ENCODE data around the gene ERBB4.
"Not testable (repeated sequence)": the region's sequence is repeated elsewhere in the genome, so short reads cannot be mapped to it uniquely, and the experiment has no call there.

ERBB4 gene

GRCh38 chr2:211599146-211599545 lies 939.5 kb downstream of the ERBB4 start:
- DNase-seq (ENCODE audit: low spot score), result no peak

DNA sequence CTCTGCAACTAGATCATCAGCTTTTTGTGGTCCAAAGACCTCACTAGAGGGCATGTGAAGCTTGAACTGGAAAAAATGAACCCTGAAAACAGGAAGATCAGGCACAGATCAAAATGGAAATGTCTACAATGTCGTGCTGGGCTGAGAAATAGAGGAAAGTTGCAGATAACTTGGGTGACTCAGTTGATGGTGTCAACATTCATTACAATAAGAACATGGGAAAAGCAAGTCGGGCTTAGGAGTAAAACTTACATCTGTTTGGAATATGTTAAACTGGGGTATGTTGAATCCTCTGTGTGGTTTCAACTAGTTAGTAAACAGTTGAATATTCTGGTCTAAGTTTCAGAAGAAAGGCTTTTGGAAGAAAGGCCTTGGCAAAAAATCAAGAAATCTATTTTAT lies 940.4 kb downstream of the ERBB4 start:
- DNase-seq (ENCODE audit: low spot score), result no peak

DNA sequence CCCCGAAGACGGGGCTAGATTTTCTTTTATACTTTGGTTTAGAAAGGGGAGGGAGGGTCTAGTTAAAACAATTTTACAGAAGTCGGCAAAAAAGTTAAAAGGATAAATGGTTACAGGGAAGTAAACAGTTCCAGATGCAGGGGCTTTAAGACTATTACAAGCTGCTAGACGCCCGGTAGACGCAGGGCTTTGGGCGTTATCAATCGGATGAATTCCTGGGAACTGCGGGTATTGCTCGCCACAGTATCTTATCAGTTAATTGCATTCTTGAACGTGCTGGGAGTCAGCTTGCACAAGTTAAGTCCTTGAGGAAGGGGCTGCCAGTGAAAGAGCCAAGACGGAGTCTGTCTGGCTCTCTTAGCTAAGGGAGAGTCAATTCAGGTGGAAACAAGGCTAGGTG lies 946.6 kb downstream of the ERBB4 start:
- DNase-seq (ENCODE audit: low spot score), result not testable (repeated sequence)

DNA sequence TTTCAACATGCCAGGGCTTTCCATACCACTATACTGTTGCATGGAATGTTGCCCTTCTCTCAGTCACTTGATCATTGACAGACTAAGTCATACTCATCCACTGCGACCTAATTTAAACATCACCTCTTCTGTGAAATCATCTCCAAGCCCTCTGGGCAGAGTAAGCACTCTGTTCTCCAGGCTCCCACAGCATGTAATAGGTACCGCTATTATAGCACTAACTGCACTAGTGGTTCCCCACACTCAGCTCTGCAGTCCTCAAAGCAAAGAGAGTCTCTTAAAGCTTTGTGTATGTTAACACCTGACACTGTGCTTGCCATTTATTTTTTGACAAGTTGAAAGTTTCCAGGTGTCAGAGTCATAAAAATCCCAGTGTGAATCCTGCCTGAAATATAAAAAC lies 947.2 kb downstream of the ERBB4 start:
- DNase-seq (ENCODE audit: low spot score), result no peak

- no peak for DNase-seq (ENCODE audit: low spot score)
These were observed 970.2 kb downstream of the ERBB4 start for GRCh38 chr2:211568439-211568838.

GRCh38 chr2:211564441-211564840 lies 974.2 kb downstream of the ERBB4 start:
- DNase-seq (ENCODE audit: low spot score), result no peak

- no peak for DNase-seq (ENCODE audit: low spot score)
These were observed 993.0 kb downstream of the ERBB4 start for GRCh38 chr2:211545582-211545981.

- DNase-seq (ENCODE audit: low spot score), result no peak
These were observed 1004.0 kb downstream of the ERBB4 start for GRCh38 chr2:211534632-211535031.

DNA sequence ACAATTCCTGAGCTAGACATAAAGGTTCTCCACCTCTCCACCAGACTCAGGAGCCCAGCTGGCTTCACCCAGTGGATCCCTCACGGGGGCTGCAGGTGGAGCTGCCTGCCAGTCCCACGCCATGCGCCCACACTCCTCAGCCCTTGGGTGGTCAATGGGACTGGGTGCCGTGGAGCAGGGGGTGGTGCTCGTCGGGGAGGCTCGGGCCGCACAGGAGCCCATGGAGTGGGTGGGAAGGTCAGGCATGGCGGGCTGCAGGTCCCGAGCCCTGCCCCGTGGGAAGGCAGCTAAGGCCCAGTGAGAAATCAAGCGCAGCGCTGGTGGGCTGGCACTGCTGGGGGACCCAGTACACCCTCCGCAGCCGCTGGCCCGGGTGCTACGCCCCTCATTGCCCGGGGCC lies 1014.4 kb downstream of the ERBB4 start:
- DNase-seq (ENCODE audit: low spot score), result not testable (repeated sequence)

DNA sequence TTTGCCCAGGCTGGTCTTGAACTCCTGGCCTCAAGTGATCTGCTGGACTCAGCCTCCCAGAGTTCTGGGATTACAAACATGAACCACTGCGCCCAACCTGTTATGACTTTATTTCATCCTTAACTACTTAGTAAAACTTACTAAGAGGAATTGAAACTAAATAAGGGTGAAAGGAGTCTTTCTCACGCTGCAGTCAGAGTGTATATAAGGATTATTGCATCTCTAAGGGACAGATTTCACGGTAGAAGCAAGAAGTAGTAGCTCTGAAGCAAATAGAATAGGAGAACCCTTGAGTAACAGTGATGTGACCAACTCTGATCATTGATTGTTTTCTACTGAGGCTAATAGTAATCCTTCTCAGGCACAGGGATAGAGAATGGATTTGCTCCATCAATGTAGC lies 1022.1 kb downstream of the ERBB4 start:
- DNase-seq (ENCODE audit: low spot score), result no peak

GRCh38 chr2:211514049-211514448 lies 1024.6 kb downstream of the ERBB4 start:
- no peak for DNase-seq (ENCODE audit: low spot score)

DNA sequence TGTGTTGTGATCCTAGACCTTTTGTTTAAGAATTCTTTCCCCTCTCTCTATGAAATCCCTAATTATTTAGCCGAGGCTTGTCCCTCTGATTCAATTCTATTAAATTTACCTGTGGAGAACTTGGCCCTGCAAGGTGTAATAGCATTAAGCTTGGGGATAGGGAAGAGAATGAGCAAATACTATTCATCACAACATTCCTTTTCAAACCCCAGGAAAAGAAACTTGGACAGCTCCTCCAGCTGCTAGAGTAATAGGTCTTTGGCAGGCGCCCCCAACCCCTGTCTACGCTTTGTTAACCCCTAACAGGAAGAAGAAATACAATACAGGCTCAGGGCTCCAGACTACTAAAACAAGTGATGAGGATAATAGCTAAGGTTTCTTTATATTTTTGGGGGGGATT lies 1025.2 kb downstream of the ERBB4 start:
- DNase-seq (ENCODE audit: low spot score), result no peak

- no peak for DNase-seq (ENCODE audit: low spot score)
These were observed 1025.8 kb downstream of the ERBB4 start for GRCh38 chr2:211512806-211513205.

DNA sequence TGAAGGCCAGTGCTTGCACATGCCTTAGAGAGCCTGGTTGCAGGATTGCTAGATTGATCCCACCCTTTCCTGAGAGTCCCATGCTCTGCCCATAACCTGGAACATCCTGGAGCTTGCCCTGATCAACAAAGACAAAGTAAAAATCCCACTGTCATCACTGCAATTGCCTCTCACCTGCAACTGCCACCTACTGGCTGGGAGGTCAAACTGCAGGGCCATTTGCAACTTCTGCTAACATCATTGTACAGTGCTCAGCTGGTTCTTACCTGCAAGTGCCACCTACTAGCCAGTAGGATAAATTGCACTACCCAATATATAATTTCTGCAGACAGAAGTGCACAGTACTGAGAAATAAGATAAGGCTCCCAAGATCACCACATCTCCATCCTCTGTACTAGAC lies 1034.7 kb downstream of the ERBB4 start:
- DNase-seq (ENCODE audit: low spot score), result no peak

DNA sequence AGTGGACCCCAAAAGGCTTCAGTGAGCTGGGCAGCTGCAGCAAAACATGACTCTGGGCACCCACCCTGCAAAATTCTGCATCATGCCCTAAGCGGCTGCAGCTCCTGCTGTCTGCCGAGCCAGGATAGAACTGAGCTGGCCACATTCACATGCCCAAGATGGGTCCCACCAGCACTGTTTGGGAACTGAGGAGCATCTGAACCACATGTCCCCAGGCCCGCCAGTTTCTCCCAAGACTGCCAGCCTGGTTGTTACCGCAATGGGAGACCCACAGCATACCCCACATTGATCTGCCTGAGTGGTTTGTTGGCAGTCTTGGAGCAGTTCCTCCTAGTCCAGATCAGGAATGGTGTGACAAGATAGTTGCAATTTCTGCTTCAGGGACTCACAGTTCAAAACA lies 1035.4 kb downstream of the ERBB4 start:
- DNase-seq (ENCODE audit: low spot score), result no peak

GRCh38 chr2:211498551-211499205 lies 1039.9 kb downstream of the ERBB4 start:
- DNase-seq (ENCODE audit: low spot score), result no peak

DNA sequence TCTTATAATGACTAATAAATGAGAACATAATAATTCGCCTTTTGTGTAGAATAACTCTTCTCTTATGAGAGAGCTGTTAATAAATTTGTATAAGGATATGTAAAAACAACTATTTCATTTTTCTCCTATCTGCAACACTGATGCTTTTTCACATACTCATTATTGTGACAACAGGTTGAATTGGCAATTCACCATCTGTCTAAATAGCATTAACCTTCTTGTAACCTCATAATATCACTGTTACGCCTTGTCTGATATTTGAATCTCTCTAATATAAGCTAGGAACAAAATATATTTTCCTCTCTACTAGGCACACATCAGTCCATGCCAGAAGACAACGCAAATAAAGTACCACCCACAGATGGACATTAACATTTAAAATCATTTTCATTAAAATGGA lies 1043.3 kb downstream of the ERBB4 start:
- DNase-seq (ENCODE audit: low spot score), result no peak

GRCh38 chr2:211494536-211494935 lies 1044.1 kb downstream of the ERBB4 start:
- DNase-seq (ENCODE audit: low spot score), result no peak

DNA sequence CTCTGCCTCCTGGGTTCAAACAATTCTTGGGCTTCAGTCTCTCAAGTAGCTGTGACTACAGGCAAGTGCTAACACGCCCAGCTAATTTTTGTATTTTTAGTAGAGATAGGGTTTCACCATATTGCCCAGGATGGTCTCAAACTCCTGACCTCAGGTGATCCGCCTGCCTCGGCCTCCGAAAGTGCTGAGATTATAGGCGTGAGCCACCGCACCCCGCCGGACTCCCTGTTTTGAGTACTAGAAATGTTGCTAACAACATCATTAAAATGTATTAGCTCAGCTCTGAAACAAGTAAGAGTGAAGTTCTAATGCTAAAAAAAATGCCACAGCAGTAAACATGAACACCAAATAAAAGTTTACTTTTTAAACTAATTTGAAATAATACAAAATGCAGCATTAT lies 1044.5 kb downstream of the ERBB4 start:
- DNase-seq (ENCODE audit: low spot score), result no peak

- DNase-seq (ENCODE audit: low spot score), result no peak
These were observed 1050.9 kb downstream of the ERBB4 start for GRCh38 chr2:211487733-211488132.

GRCh38 chr2:211479536-211480150 lies 1059.0 kb downstream of the ERBB4 start:
- no peak for DNase-seq (ENCODE audit: low spot score)

GRCh38 chr2:211477537-211478275 lies 1060.9 kb downstream of the ERBB4 start:
- no peak for DNase-seq (ENCODE audit: low spot score)

GRCh38 chr2:211473116-211473515 lies 1065.5 kb downstream of the ERBB4 start:
- DNase-seq (ENCODE audit: low spot score), result no peak

All from SW480 (cell line).